ENCODE results near the gene C16orf87. TPM values are rescaled to one million over a fixed set of nuclear protein-coding genes. Genes with fewer than 3 reads are reported as not detected.

C16orf87 gene
- total RNA-seq, 4 donors from 2014 or later = 4.9 to 12.6 (median 6.8) TPM

- WGBS = 94% methylated on average over 9 of the region's 11 CpGs
- Histone ChIP-seq H3K36me3 (no peaks in the 10 kb centered on the region), H3K4me1 (no peaks in the 10 kb centered on the region), H3K27me3 (peaks cover 23% of the 10 kb centered on the region), H3K27ac (no peak overlapping the region), H3K9me3 (no peaks in the 10 kb centered on the region), H3K4me3 (no peak overlapping the region)
- TF ChIP-seq CTCF (IDR thresholded peaks at IDR 0.05) (no peak), POLR2A (IDR thresholded peaks at IDR 0.05) (no peak), POLR2AphosphoS5 (IDR thresholded peaks at IDR 0.05) (no peak), EP300 (IDR thresholded peaks at IDR 0.05) (no peak)
- DNase-seq (ENCODE audit: low spot score in 2 of 2) = no peak
These were observed 74.2 kb downstream of the C16orf87 start for GRCh38 chr16:46756772-46757171.

GRCh38 chr16:46753015-46753414, 78.0 kb downstream of the C16orf87 start:
- WGBS = 79% methylated on average over 5 of the region's 5 CpGs
- H3K36me3 ChIP-seq = no peaks in the 10 kb centered on the region
- H3K27ac ChIP-seq = no peak overlapping the region
- H3K9me3 ChIP-seq = no peaks in the 10 kb centered on the region
- no peaks in the 10 kb centered on the region for H3K4me1 ChIP-seq
- no peak for DNase-seq (ENCODE audit: low spot score in 2 of 2)
- no peak overlapping the region for H3K4me3 ChIP-seq
- H3K27me3 ChIP-seq = peaks cover 13% of the 10 kb centered on the region
- TF ChIP-seq POLR2AphosphoS5 (IDR thresholded peaks at IDR 0.05) (no peak), EP300 (IDR thresholded peaks at IDR 0.05) (no peak), CTCF (IDR thresholded peaks at IDR 0.05) (no peak), POLR2A (IDR thresholded peaks at IDR 0.05) (no peak)

- TF ChIP-seq POLR2A (IDR thresholded peaks at IDR 0.05) (no peak), CTCF (IDR thresholded peaks at IDR 0.05) (no peak), EP300 (IDR thresholded peaks at IDR 0.05) (no peak), POLR2AphosphoS5 (IDR thresholded peaks at IDR 0.05) (no peak)
- H3K9me3 ChIP-seq = no peaks in the 10 kb centered on the region
- H3K27me3 ChIP-seq = peaks cover 8% of the 10 kb centered on the region
- H3K36me3 ChIP-seq = no peaks in the 10 kb centered on the region
- no peaks in the 10 kb centered on the region for H3K4me1 ChIP-seq
- no peak overlapping the region for H3K27ac ChIP-seq
- H3K4me3 ChIP-seq = no peak overlapping the region
- 64% methylated on average over 7 of the region's 7 CpGs for WGBS
- no peak for DNase-seq (ENCODE audit: low spot score in 2 of 2)
These were observed 79.6 kb downstream of the C16orf87 start for GRCh38 chr16:46751381-46751780.

GRCh38 chr16:46748775-46749705, 81.9 kb downstream of the C16orf87 start:
- no peaks in the 10 kb centered on the region for H3K36me3 ChIP-seq
- H3K27me3 ChIP-seq = peaks cover 8% of the 10 kb centered on the region
- no peak for TF ChIP-seq EP300 (IDR thresholded peaks at IDR 0.05)
- TF ChIP-seq POLR2A (IDR thresholded peaks at IDR 0.05) = no peak
- no peak for TF ChIP-seq POLR2AphosphoS5 (IDR thresholded peaks at IDR 0.05)
- no peak for TF ChIP-seq CTCF (IDR thresholded peaks at IDR 0.05)
- H3K27ac ChIP-seq = no peak overlapping the region
- H3K4me3 ChIP-seq = no peak overlapping the region
- 76% methylated on average over 19 of the region's 20 CpGs for WGBS
- DNase-seq (ENCODE audit: low spot score in 2 of 2) = peak in 1 of 2 donors; percentile 35
- no peaks in the 10 kb centered on the region for H3K4me1 ChIP-seq
- H3K9me3 ChIP-seq = no peaks in the 10 kb centered on the region
